Lung (tissue), 12 donors: Measurements from ENCODE around the gene L3MBTL2. TPM values are rescaled to one million over a fixed set of nuclear protein-coding genes. Genes with fewer than 3 reads are reported as not detected.
"Not testable (repeated sequence)": the region's sequence is repeated elsewhere in the genome, so short reads cannot be mapped to it uniquely, and the experiment has no call there.

ENCODE experiments used
- ATAC-seq: fragments of 200-7000 bp; cut with Tn5 transposase; one replicate; pipeline ENCODE4 v1.9.1; 2020; ENCODE audit warnings: moderate number of reproducible peaks; ENCODE audit not compliant: insufficient read depth, low FRiP score
- DNase-seq, 3 donors: peaks; one replicate each; pipeline ENCODE4 v3.0.0-alpha.2; 2013 to 2017
- H3K27ac ChIP-seq, 2 donors: one replicate each; pipeline ENCODE4 v1.5.1; 2013; ENCODE audit warnings: mild to moderate bottlenecking in 2 of 2, moderate library complexity in 2 of 2, control low read depth in 1 of 2, inconsistent platforms in 1 of 2, low read depth in 1 of 2, low read length in 1 of 2
- H3K27me3 ChIP-seq, 3 donors: one replicate each; pipeline ENCODE4 v1.5.1; 2013; ENCODE audit warnings: low read length in 2 of 3; ENCODE audit not compliant: control insufficient read depth in 3 of 3, insufficient read depth in 3 of 3
- H3K36me3 ChIP-seq, 4 donors: one replicate each; pipeline ENCODE4 v1.5.1; 2013; ENCODE audit warnings: low read length in 4 of 4, mild to moderate bottlenecking in 1 of 4, moderate library complexity in 1 of 4; ENCODE audit not compliant: control insufficient read depth in 4 of 4, insufficient read depth in 4 of 4
- H3K4me1 ChIP-seq, 5 donors: one replicate each; pipeline ENCODE4 v1.5.1; 2013; ENCODE audit warnings: low read length in 5 of 5, mild to moderate bottlenecking in 2 of 5, moderate library complexity in 1 of 5; ENCODE audit not compliant: control insufficient read depth in 5 of 5, insufficient read depth in 5 of 5
- H3K4me3 ChIP-seq: one replicate; pipeline ENCODE4 v1.5.1; 2013; ENCODE audit warnings: mild to moderate bottlenecking, control low read depth, moderate library complexity
- H3K9ac ChIP-seq, 2 donors: one replicate each; pipeline ENCODE4 v1.5.1; 2013; ENCODE audit warnings: low read length in 2 of 2, control low read depth in 1 of 2; ENCODE audit not compliant: insufficient read depth in 1 of 2
- H3K9me3 ChIP-seq, 4 donors: one replicate each; pipeline ENCODE4 v1.5.1; 2013; ENCODE audit warnings: low read length in 3 of 4, mild to moderate bottlenecking in 1 of 4, moderate library complexity in 1 of 4; ENCODE audit not compliant: control insufficient read depth in 4 of 4, insufficient read depth in 3 of 4
- WGBS, 2 donors: extraction: QIAGEN DNeasy Blood & Tissue Kit; methylation state at CpG; one replicate each; pipeline ENCODE4 v1.1.7; 2013; 5-methylcytosine and 5-hydroxymethylcytosine counted together
- polyA plus RNA-seq, 2 donors: library from polyadenylated mRNA; stranded (reverse); fragments of 200-250 nt; gene quantifications; one replicate each; pipeline ENCODE4 v1.2.1, GENCODE V29; 2013
- total RNA-seq, 2 donors: library from RNA; depleted of rRNA in 1 of 2; stranded (reverse); fragments of >200 nt in 1 of 2; gene quantifications; one replicate each; pipeline ENCODE4 v1.2.1, GENCODE V29; 2014 to 2021
- TF ChIP-seq, protein P1 (sequence below): IDR thresholded peaks from 2 replicates; pipeline ENCODE4 v1.5.1; 2012; ENCODE audit warnings: mild to moderate bottlenecking; ENCODE audit errors: control extremely low read depth, extremely low read depth
- donor health status: control.
- donor health status: control.
- donor health status: Bipolar disorder and iron deficiency.
- donor health status: healthy.
- donor health status: DM: yes; HTN: yes; CAD: no.

Gene L3MBTL2
- total and polyA plus RNA-seq, 4 donors = 11.2 to 28.6 (median 19.6) TPM

GRCh38 chr22:41177622-41178424 lies 27.3 kb upstream of the L3MBTL2 start:
- TF ChIP-seq, protein P1, sequence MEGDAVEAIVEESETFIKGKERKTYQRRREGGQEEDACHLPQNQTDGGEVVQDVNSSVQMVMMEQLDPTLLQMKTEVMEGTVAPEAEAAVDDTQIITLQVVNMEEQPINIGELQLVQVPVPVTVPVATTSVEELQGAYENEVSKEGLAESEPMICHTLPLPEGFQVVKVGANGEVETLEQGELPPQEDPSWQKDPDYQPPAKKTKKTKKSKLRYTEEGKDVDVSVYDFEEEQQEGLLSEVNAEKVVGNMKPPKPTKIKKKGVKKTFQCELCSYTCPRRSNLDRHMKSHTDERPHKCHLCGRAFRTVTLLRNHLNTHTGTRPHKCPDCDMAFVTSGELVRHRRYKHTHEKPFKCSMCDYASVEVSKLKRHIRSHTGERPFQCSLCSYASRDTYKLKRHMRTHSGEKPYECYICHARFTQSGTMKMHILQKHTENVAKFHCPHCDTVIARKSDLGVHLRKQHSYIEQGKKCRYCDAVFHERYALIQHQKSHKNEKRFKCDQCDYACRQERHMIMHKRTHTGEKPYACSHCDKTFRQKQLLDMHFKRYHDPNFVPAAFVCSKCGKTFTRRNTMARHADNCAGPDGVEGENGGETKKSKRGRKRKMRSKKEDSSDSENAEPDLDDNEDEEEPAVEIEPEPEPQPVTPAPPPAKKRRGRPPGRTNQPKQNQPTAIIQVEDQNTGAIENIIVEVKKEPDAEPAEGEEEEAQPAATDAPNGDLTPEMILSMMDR = no peak
- peaks cover 15 to 58% (median 47%) of the 10 kb centered on the region in 4 donors for H3K36me3 ChIP-seq
- no peak for ATAC-seq
- H3K9me3 ChIP-seq = no peaks in the 10 kb centered on the region
- DNase-seq = no peak
- no peaks in the 10 kb centered on the region for H3K27me3 ChIP-seq
- no peak overlapping the region for H3K27ac ChIP-seq
- H3K9ac ChIP-seq = no peak overlapping the region
- WGBS, 2 donors = 91% methylated on average over 9 of the region's 9 CpGs
- H3K4me1 ChIP-seq = peaks cover 0 to 3% (median 0%) of the 10 kb centered on the region in 5 donors
- H3K4me3 ChIP-seq = no peak overlapping the region

GRCh38 chr22:41178425-41178975 lies 26.6 kb upstream of the L3MBTL2 start:
- ATAC-seq (no peak), DNase-seq (no peak)
- H3K9ac ChIP-seq = no peak overlapping the region
- no peak overlapping the region for H3K27ac ChIP-seq
- H3K36me3 ChIP-seq = peaks cover 11 to 51% (median 44%) of the 10 kb centered on the region in 4 donors
- H3K27me3 ChIP-seq = no peaks in the 10 kb centered on the region
- no peaks in the 10 kb centered on the region for H3K9me3 ChIP-seq
- H3K4me3 ChIP-seq = no peak overlapping the region
- TF ChIP-seq, protein P1 = no peak
- H3K4me1 ChIP-seq = peaks cover 0 to 3% (median 0%) of the 10 kb centered on the region in 5 donors
- WGBS, 2 donors = 81 to 83% methylated on average over 8 of the region's 8 CpGs

DNA sequence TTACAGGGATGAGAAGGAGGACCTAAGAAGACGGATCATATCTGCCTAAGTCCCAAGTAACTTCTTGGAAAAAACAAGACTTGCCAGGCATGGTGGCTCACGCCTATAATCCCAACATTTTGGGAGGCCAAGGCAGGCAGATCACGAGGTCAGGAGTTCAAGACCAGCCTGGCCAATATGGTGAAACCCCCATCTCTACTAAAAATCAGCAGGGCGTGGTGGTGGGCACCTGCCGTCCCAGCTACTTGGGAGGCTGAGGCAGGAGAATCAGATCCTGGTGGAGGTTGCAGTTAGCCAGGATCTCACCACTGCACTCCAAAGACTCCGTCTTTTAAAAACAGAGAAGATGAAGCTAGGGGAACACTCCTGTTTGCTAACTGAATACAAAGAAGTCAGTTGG lies 24.8 kb upstream of the L3MBTL2 start:
- ATAC-seq = not testable (repeated sequence)
- H3K36me3 ChIP-seq = peaks cover 6 to 44% (median 36%) of the 10 kb centered on the region in 4 donors

GRCh38 chr22:41180926-41181325 lies 24.2 kb upstream of the L3MBTL2 start:
- Histone ChIP-seq H3K9ac (no peak overlapping the region), H3K4me3 (no peak overlapping the region), H3K4me1 (peaks cover 0 to 2% (median 0%) of the 10 kb centered on the region in 5 donors), H3K9me3 (no peaks in the 10 kb centered on the region), H3K27me3 (no peaks in the 10 kb centered on the region), H3K36me3 (peaks cover 6 to 41% (median 34%) of the 10 kb centered on the region in 4 donors), H3K27ac (no peak overlapping the region)
- DNase-seq (no peak), ATAC-seq (no peak)
- TF ChIP-seq, protein P1 = no peak
- 86 to 91% methylated on average over 3 of the region's 3 CpGs for WGBS, 2 donors

More for the DNA sequence above, 24.8 kb upstream of the L3MBTL2 start:
- not testable (repeated sequence) for H3K9ac ChIP-seq, H3K4me1 ChIP-seq, H3K27me3 ChIP-seq, DNase-seq, H3K9me3 ChIP-seq, H3K27ac ChIP-seq, H3K4me3 ChIP-seq
- WGBS, 2 donors = 95 to 96% methylated on average over 6 of the region's 6 CpGs
